MM.1S (cell line): ENCODE results near the gene PPP5C.
A peak's percentile ranks its signal among the peaks of the same experiment; 100 is the strongest.
"Not testable (repeated sequence)": the region's sequence is repeated elsewhere in the genome, so short reads cannot be mapped to it uniquely, and the experiment has no call there.

Source experiments
- DNase-seq: peaks from one replicate; pipeline ENCODE4 v3.0.0-alpha.2; 2015
- H2AFZ ChIP-seq: fragments of 300-600 bp; sonication (generic); 2 replicates; pipeline ENCODE4 v1.6.0; 2016; ENCODE audit warnings: antibody characterized with exemption, low read length
- H3F3A ChIP-seq: fragments of 300-600 bp; sonication (generic); 2 replicates; pipeline ENCODE4 v1.6.1; 2016; ENCODE audit warnings: mild to moderate bottlenecking, antibody characterized with exemption, low read length, moderate library complexity, mixed read lengths; ENCODE audit not compliant: insufficient read depth
- H3K27ac ChIP-seq: fragments of 300-600 bp; sonication (generic); 2 replicates; pipeline ENCODE4 v1.5.1; 2016; ENCODE audit warnings: mild to moderate bottlenecking, low read length
- H3K27me3 ChIP-seq: fragments of 300-600 bp; sonication (generic); replicated peaks from 2 replicates; pipeline ENCODE4 v1.6.0; 2016; ENCODE audit warnings: low read length; ENCODE audit not compliant: insufficient read depth
- H3K36me3 ChIP-seq: fragments of 300-600 bp; sonication (generic); replicated peaks from 2 replicates; pipeline ENCODE4 v1.6.1; 2016; ENCODE audit warnings: mild to moderate bottlenecking, low read length, mixed read lengths; ENCODE audit not compliant: insufficient read depth
- H3K4me1 ChIP-seq: fragments of 300-600 bp; sonication (generic); 2 replicates; pipeline ENCODE4 v1.6.1; 2016; ENCODE audit warnings: low read length, mixed read lengths
- H3K4me2 ChIP-seq: fragments of 300-600 bp; sonication (generic); 2 replicates; pipeline ENCODE4 v1.6.0; 2016; ENCODE audit warnings: low read depth, low read length
- H3K4me3 ChIP-seq: fragments of 300-600 bp; sonication (generic); 2 replicates; pipeline ENCODE4 v1.5.1; 2016; ENCODE audit warnings: low read length, mixed read lengths
- H3K79me2 ChIP-seq: fragments of 300-600 bp; sonication (generic); 2 replicates; pipeline ENCODE4 v1.6.1; 2016; ENCODE audit warnings: mixed run types, low read length, mixed read lengths
- H3K9ac ChIP-seq: fragments of 300-600 bp; sonication (generic); 2 replicates; pipeline ENCODE4 v1.6.1; 2016; ENCODE audit warnings: low read length, mixed read lengths
- H3K9me2 ChIP-seq: fragments of 300-600 bp; sonication (generic); replicated peaks from 2 replicates; pipeline ENCODE4 v1.6.1; 2016; ENCODE audit warnings: mild to moderate bottlenecking, low read length, mixed read lengths; ENCODE audit not compliant: insufficient read depth
- H3K9me3 ChIP-seq: fragments of 300-600 bp; sonication (generic); replicated peaks from 2 replicates; pipeline ENCODE4 v1.6.1; 2016; ENCODE audit warnings: mild to moderate bottlenecking, low read length, mixed read lengths; ENCODE audit not compliant: insufficient read depth
- H4K20me1 ChIP-seq: fragments of 300-600 bp; sonication (generic); 2 replicates; pipeline ENCODE4 v1.6.1; 2016; ENCODE audit warnings: mild to moderate bottlenecking, low read length, moderate library complexity, mixed read lengths; ENCODE audit not compliant: insufficient read depth
- CTCF ChIP-seq: fragments of 300-600 bp; sonication (generic); IDR thresholded peaks from 2 replicates; pipeline ENCODE4 v1.5.1; 2016; ENCODE audit warnings: antibody characterized with exemption, low read length, mixed read lengths
- EZH2 ChIP-seq: fragments of 300-600 bp; sonication (generic); optimal IDR thresholded peaks from 2 replicates; pipeline ENCODE3; 2017; ENCODE audit warnings: low read depth, mild to moderate bottlenecking, antibody characterized with exemption, low read length, mixed read lengths
- EZH2phosphoT487 ChIP-seq: fragments of 300-600 bp; sonication (generic); IDR thresholded peaks from 2 replicates; pipeline ENCODE4 v1.6.1; 2018; ENCODE audit warnings: antibody characterized with exemption, low read length

Gene PPP5C

DNA sequence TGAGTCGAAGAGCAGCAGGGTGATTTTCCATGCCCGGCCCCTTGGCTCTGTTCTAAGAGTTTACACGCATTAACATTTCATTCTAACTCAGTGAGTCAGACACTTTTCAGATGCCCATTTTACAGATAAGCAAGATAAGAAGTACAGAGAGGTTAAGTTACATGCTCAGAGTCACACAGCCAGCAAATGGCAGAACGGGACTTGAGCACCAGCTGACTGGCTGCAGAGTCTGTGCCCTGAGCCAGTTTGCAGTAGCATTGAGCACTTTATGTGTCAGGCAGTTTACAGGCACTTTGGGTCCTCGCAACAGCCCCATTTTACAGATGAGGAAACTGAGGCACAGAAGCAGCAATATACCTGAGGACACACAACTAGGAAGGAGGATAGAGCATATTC, 47.5 kb downstream of the PPP5C start:
- Histone ChIP-seq H3K9me3 (no peaks in the 10 kb centered on the region), H4K20me1 (no peaks in the 10 kb centered on the region), H3K27ac (no peak overlapping the region), H3K9ac (no peak overlapping the region), H3K4me3 (no peak overlapping the region), H3K79me2 (no peaks in the 10 kb centered on the region), H3K4me2 (no peak overlapping the region), H2AFZ (no peak overlapping the region), H3K36me3 (no peaks in the 10 kb centered on the region), H3F3A (no peaks in the 10 kb centered on the region), H3K9me2 (no peaks in the 10 kb centered on the region), H3K27me3 (peaks cover 17% of the 10 kb centered on the region; the same call in 1 of the 2 replicates), H3K4me1 (no peaks in the 10 kb centered on the region)
- TF ChIP-seq EZH2 (no peak), CTCF (no peak), EZH2phosphoT487 (no peak)
- DNase-seq = no peak

DNA sequence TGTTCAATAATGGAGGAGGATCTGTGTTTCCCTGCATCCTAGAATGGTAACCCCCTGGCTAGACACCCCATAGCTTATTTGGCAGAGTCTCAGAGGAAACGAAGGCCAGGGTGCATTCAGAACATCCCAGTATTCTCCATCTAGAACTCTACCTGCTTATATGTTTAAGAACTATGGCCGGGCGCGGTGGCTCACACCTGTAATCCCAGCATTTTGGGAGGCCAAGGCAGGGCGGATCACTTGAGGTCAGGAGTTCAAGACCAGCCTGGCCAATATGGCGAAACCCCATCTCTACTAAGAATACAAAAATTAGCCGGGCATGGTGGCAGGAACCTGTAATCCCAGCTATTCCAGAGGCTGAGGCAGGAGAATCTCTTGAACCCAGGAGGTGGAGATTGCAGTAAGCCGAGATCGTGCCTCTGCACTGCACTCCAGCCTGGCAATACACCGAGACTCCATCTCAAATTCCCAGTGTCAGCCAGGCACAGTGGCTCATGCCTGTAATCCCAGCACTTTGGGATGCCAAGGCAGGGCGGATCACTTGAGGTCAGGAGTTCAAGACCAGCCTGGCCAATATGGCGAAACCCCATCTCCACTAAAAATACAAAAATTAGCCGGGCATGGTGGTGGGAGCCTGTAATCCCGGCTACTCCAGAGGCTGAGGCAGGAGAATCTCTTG, 51.1 kb downstream of the PPP5C start:
- H3F3A ChIP-seq, H3K9ac ChIP-seq, H3K79me2 ChIP-seq, H3K9me3 ChIP-seq, H2AFZ ChIP-seq, DNase-seq, H3K9me2 ChIP-seq, H3K27ac ChIP-seq, H3K4me2 ChIP-seq, H4K20me1 ChIP-seq, H3K36me3 ChIP-seq, H3K4me1 ChIP-seq, H3K4me3 ChIP-seq: not testable (repeated sequence)
- peaks cover 48% of the 10 kb centered on the region for H3K27me3 ChIP-seq

GRCh38 chr19:46402725-46403124, 55.8 kb downstream of the PPP5C start:
- Histone ChIP-seq H3K27ac (no peak overlapping the region), H4K20me1 (no peaks in the 10 kb centered on the region), H3K36me3 (no peaks in the 10 kb centered on the region), H3F3A (no peaks in the 10 kb centered on the region), H3K9me2 (no peaks in the 10 kb centered on the region), H3K4me3 (no peak overlapping the region), H3K4me1 (no peaks in the 10 kb centered on the region), H3K4me2 (no peak overlapping the region), H3K9me3 (no peaks in the 10 kb centered on the region), H2AFZ (no peak overlapping the region), H3K79me2 (no peaks in the 10 kb centered on the region), H3K9ac (no peak overlapping the region), H3K27me3 (peaks cover 84% of the 10 kb centered on the region)
- no peak for DNase-seq
- TF ChIP-seq EZH2 (no peak), CTCF (no peak), EZH2phosphoT487 (no peak)

- H3K27me3 ChIP-seq = peaks cover 86% of the 10 kb centered on the region
- DNase-seq = no peak
- H3K9me3 ChIP-seq = no peaks in the 10 kb centered on the region
- H3K9me2 ChIP-seq = no peaks in the 10 kb centered on the region
- no peak overlapping the region for H3K27ac ChIP-seq
- H3K4me1 ChIP-seq = no peaks in the 10 kb centered on the region
- H2AFZ ChIP-seq = no peak overlapping the region
- peak overlapping the region; percentile 32; the same call in 1 of the 2 replicates for H3K4me2 ChIP-seq
- H3K9ac ChIP-seq = no peak overlapping the region
- H3K4me3 ChIP-seq = no peak overlapping the region
- no peaks in the 10 kb centered on the region for H3K36me3 ChIP-seq
- H3F3A ChIP-seq = no peaks in the 10 kb centered on the region
- no peaks in the 10 kb centered on the region for H3K79me2 ChIP-seq
- TF ChIP-seq EZH2 = no peak
- TF ChIP-seq CTCF = no peak
- TF ChIP-seq EZH2phosphoT487 = no peak
- H4K20me1 ChIP-seq = no peaks in the 10 kb centered on the region
These were observed 57.3 kb downstream of the PPP5C start for GRCh38 chr19:46404055-46404752.
